ENCODE measurements around the gene LGALS1. TPM values are rescaled to one million over a fixed set of nuclear protein-coding genes. Genes with fewer than 3 reads are reported as not detected.

The LGALS1 gene
- total and polyA plus RNA-seq, 2 experiments from 2014 or later: 568 to 780 TPM

DNA sequence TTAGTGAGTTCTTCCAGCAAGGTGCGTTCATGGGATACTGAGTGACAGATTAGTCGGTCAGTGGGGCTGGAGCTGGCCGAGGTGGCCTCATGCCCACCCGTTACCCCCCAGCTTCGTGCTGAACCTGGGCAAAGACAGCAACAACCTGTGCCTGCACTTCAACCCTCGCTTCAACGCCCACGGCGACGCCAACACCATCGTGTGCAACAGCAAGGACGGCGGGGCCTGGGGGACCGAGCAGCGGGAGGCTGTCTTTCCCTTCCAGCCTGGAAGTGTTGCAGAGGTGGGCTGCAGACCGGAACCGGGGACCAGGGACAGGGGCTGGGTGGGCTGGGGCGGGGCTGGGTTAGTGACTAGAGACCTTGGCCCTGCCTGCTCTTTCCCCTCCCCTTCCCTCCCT lies 2.9 kb downstream of the LGALS1 start:
- DNase-seq (ENCODE audit: low spot score): no peak
- Histone ChIP-seq H3K36me3 (replicated peaks; ENCODE audit: insufficient read depth, low read depth) (no peaks in the 10 kb centered on the region), H2AFZ (no peak overlapping the region), H3K27ac (no peak overlapping the region), H3K4me2 (peak overlapping the region; percentile 83), H3K27me3 (no peaks in the 10 kb centered on the region), H3K79me2 (peaks cover 12% of the 10 kb centered on the region), H4K20me1 (ENCODE audit: insufficient read depth, poor library complexity, severe bottlenecking) (peaks cover 12% of the 10 kb centered on the region), H3K9me3 (ENCODE audit: low read depth) (no peaks in the 10 kb centered on the region), H3K9me2 (replicated peaks; ENCODE audit: insufficient read depth) (no peaks in the 10 kb centered on the region), H3K4me1 (ENCODE audit: insufficient read depth) (peaks cover 10% of the 10 kb centered on the region), H3K4me3 (no peak overlapping the region)
- WGBS (ENCODE audit: low lambda C conversion rate, missing lambda C conversion rate): 85% methylated on average over 17 of the region's 18 CpGs
- TF ChIP-seq EZH2phosphoT487 (IDR thresholded peaks at IDR 0.05; ENCODE audit: low read depth, severe bottlenecking, unreplicated experiment): no peak
- no peak for TF ChIP-seq EZH2 (IDR thresholded peaks at IDR 0.05; ENCODE audit: borderline replicate concordance)
- TF ChIP-seq, protein P1, sequence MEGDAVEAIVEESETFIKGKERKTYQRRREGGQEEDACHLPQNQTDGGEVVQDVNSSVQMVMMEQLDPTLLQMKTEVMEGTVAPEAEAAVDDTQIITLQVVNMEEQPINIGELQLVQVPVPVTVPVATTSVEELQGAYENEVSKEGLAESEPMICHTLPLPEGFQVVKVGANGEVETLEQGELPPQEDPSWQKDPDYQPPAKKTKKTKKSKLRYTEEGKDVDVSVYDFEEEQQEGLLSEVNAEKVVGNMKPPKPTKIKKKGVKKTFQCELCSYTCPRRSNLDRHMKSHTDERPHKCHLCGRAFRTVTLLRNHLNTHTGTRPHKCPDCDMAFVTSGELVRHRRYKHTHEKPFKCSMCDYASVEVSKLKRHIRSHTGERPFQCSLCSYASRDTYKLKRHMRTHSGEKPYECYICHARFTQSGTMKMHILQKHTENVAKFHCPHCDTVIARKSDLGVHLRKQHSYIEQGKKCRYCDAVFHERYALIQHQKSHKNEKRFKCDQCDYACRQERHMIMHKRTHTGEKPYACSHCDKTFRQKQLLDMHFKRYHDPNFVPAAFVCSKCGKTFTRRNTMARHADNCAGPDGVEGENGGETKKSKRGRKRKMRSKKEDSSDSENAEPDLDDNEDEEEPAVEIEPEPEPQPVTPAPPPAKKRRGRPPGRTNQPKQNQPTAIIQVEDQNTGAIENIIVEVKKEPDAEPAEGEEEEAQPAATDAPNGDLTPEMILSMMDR (IDR thresholded peaks at IDR 0.05; ENCODE audit: poor library complexity): no peak

DNA sequence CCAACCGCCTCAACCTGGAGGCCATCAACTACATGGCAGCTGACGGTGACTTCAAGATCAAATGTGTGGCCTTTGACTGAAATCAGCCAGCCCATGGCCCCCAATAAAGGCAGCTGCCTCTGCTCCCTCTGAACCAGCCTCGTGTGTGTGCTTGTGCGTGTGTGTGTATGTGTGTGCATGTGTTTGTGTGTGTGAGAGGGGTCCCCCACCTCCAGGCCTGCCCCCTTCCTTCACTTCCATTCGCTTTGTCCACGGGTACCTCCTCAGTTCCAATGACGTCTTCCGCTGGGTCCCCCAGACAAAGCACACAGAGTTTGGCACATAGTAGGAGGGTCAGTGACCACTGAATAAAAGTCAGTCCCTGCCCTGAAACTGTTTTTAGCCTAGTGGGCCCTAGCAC lies 4.2 kb downstream of the LGALS1 start:
- no peak overlapping the region for H3K27ac ChIP-seq
- no peaks in the 10 kb centered on the region for H3K36me3 ChIP-seq (replicated peaks; ENCODE audit: insufficient read depth, low read depth)
- no peak overlapping the region for H2AFZ ChIP-seq
- peaks cover 5% of the 10 kb centered on the region for H3K4me1 ChIP-seq (ENCODE audit: insufficient read depth)
- H3K4me2 ChIP-seq: no peak overlapping the region
- H3K9me3 ChIP-seq (ENCODE audit: low read depth): no peaks in the 10 kb centered on the region
- no peaks in the 10 kb centered on the region for H3K27me3 ChIP-seq
- peaks cover 9% of the 10 kb centered on the region for H3K79me2 ChIP-seq
- H3K9me2 ChIP-seq (replicated peaks; ENCODE audit: insufficient read depth): no peaks in the 10 kb centered on the region
- no peak overlapping the region for H3K4me3 ChIP-seq
- WGBS (ENCODE audit: low lambda C conversion rate, missing lambda C conversion rate): 91% methylated on average over 8 of the region's 8 CpGs
- H4K20me1 ChIP-seq (ENCODE audit: insufficient read depth, poor library complexity, severe bottlenecking): peaks cover 12% of the 10 kb centered on the region
- no peak for DNase-seq (ENCODE audit: low spot score)
- no peak for TF ChIP-seq EZH2phosphoT487 (IDR thresholded peaks at IDR 0.05; ENCODE audit: low read depth, severe bottlenecking, unreplicated experiment)
- no peak for TF ChIP-seq EZH2 (IDR thresholded peaks at IDR 0.05; ENCODE audit: borderline replicate concordance)
- TF ChIP-seq, protein P1 (IDR thresholded peaks at IDR 0.05; ENCODE audit: poor library complexity): no peak

DNA sequence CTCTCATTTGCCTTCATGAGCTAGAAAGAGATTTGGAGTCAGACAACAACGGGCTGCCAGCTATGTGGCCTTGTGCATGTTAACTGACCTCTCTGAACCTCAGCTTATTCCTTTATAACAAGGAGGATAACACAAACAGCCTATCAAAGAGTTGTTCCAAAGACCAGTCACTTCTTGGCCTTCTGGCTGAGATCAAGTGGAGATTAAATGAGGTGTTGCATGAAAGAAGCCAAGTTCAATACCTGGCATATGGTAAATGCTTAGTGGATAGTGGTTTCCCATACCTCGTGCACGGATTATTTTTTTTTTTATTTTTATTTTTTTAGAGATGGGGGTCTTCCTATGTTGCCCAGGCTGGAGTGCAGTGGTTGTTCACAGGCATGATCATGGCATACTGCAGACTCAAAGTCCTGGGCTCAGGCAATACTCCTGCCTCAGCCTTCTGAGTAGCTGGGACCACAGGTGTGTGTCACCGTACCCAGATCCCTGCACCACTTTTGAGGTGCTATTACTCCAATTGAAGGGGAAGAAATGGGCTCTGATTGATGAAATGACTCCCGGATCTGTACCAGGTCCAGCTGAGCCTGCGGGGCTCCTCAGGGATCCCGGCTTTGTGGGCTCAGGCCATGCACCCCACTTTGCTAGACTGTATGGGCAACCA lies 4.9 kb downstream of the LGALS1 start:
- H3K27me3 ChIP-seq: no peaks in the 10 kb centered on the region
- peaks cover 3% of the 10 kb centered on the region for H3K4me1 ChIP-seq (ENCODE audit: insufficient read depth)
- WGBS (ENCODE audit: low lambda C conversion rate, missing lambda C conversion rate): 87% methylated on average over 7 of the region's 7 CpGs
- peaks cover 12% of the 10 kb centered on the region for H4K20me1 ChIP-seq (ENCODE audit: insufficient read depth, poor library complexity, severe bottlenecking)
- no peaks in the 10 kb centered on the region for H3K36me3 ChIP-seq (replicated peaks; ENCODE audit: insufficient read depth, low read depth)
- H3K79me2 ChIP-seq: peaks cover 9% of the 10 kb centered on the region
- DNase-seq (ENCODE audit: low spot score): no peak
- H3K27ac ChIP-seq: no peak overlapping the region
- no peak overlapping the region for H3K4me2 ChIP-seq
- TF ChIP-seq EZH2phosphoT487 (IDR thresholded peaks at IDR 0.05; ENCODE audit: low read depth, severe bottlenecking, unreplicated experiment) (no peak), EZH2 (IDR thresholded peaks at IDR 0.05; ENCODE audit: borderline replicate concordance) (no peak)
- TF ChIP-seq, protein P1 (IDR thresholded peaks at IDR 0.05; ENCODE audit: poor library complexity): no peak
- H2AFZ ChIP-seq: no peak overlapping the region
- no peaks in the 10 kb centered on the region for H3K9me2 ChIP-seq (replicated peaks; ENCODE audit: insufficient read depth)
- H3K9me3 ChIP-seq (ENCODE audit: low read depth): no peaks in the 10 kb centered on the region
- no peak overlapping the region for H3K4me3 ChIP-seq

All from hepatocyte (in vitro differentiated cells).